PC-9 (cell line): ENCODE measurements around the gene OSCP1. TPM values are rescaled to one million over a fixed set of nuclear protein-coding genes. Genes with fewer than 3 reads are reported as not detected.

Experiments
- BruUV-seq: library from RNA; stranded (reverse); fragments of 400-500 nt; replicated peaks from 2 replicates; lab custom pipeline; 2021; lab: Mats Ljungman, UMichigan
- CTCF ChIA-PET: fragments of 300-600 bp; sonication (Branson Sonifier 250); formaldehyde crosslinking; loops from one replicate; lab custom pipeline; 2022; ENCODE audit warnings: antibody characterized with exemption; lab: Charles Lee
- POLR2A ChIA-PET: fragments of 300-600 bp; sonication (Branson Sonifier 250); formaldehyde crosslinking; loops from one replicate; lab custom pipeline; 2022; ENCODE audit warnings: antibody characterized with exemption; ENCODE audit not compliant: unreplicated experiment; lab: Charles Lee
- DNase-seq, 2 experiments: peaks; one replicate each; pipeline versions ENCODE4 v3.0.0 to v3.0.0-alpha.2; 2015 to 2022; ENCODE audit warnings: mixed read lengths in 1 of 2
- H2AFZ ChIP-seq: fragments of 200-600 bp; sonication (generic); 2 replicates; pipeline ENCODE4 v1.8.1; 2017; ENCODE audit warnings: antibody characterized with exemption
- H3F3A ChIP-seq: fragments of 200-600 bp; sonication (generic); 2 replicates; pipeline ENCODE4 v1.8.1; 2017; ENCODE audit warnings: antibody characterized with exemption, mild to moderate bottlenecking, low read depth; ENCODE audit not compliant: insufficient read depth
- H3K27ac ChIP-seq: fragments of 200-600 bp; sonication (generic); 2 replicates; pipeline ENCODE4 v1.6.1; 2016; ENCODE audit warnings: mixed run types
- H3K27me3 ChIP-seq: fragments of 200-600 bp; sonication (generic); 2 replicates; pipeline ENCODE4 v1.6.1; 2016; ENCODE audit warnings: low read depth, mixed run types; ENCODE audit not compliant: insufficient read depth
- H3K36me3 ChIP-seq: fragments of 200-600 bp; sonication (generic); 2 replicates; pipeline ENCODE4 v1.6.1; 2016; ENCODE audit warnings: low read depth, mixed run types
- H3K4me1 ChIP-seq: fragments of 200-600 bp; sonication (generic); replicated peaks from 2 replicates; pipeline ENCODE4 v1.6.1; 2016; ENCODE audit warnings: mixed run types; ENCODE audit not compliant: insufficient read depth
- H3K4me2 ChIP-seq: fragments of 200-600 bp; sonication (generic); 2 replicates; pipeline ENCODE4 v1.6.1; 2017; ENCODE audit warnings: mixed run types
- H3K4me3 ChIP-seq: fragments of 200-600 bp; sonication (generic); 2 replicates; pipeline ENCODE4 v1.6.1; 2016; ENCODE audit warnings: mixed run types
- H3K79me2 ChIP-seq: fragments of 200-600 bp; sonication (generic); 2 replicates; pipeline ENCODE4 v1.6.1; 2017; ENCODE audit warnings: low read depth, mixed run types
- H3K9me2 ChIP-seq: fragments of 200-600 bp; sonication (generic); 2 replicates; pipeline ENCODE4 v1.8.1; 2017; ENCODE audit warnings: mild to moderate bottlenecking; ENCODE audit not compliant: insufficient read depth
- H3K9me3 ChIP-seq: fragments of 200-600 bp; sonication (generic); 2 replicates; pipeline ENCODE4 v1.8.1; 2016; ENCODE audit warnings: low read depth; ENCODE audit not compliant: insufficient read depth
- H4K20me1 ChIP-seq: fragments of 200-600 bp; sonication (generic); 2 replicates; pipeline ENCODE4 v1.8.1; 2017; ENCODE audit not compliant: insufficient read depth
- CTCF ChIP-seq: fragments of 200-600 bp; sonication (generic); conservative IDR thresholded peaks from 2 replicates; pipeline ENCODE4 v1.6.1; 2017; ENCODE audit warnings: mixed run types, antibody characterized with exemption, mild to moderate bottlenecking, moderate library complexity
- EZH2 ChIP-seq: fragments of 200-600 bp; sonication (generic); IDR thresholded peaks from 2 replicates; pipeline ENCODE4 v1.8.0; 2017; ENCODE audit warnings: antibody characterized with exemption, low read depth
- intact Hi-C: fragments of 100-400 bp; cut with micrococcal nuclease; formaldehyde crosslinking; loops from one replicate; pipeline ENCODE4 v1.10.0; 2022; ENCODE audit not compliant: unreplicated experiment
- total RNA-seq: library from RNA; stranded (reverse); gene quantifications from 2 replicates; pipeline ENCODE4 v1.2.3, GENCODE V29; 2021

The OSCP1 gene
- total RNA-seq, 1 experiment from 2014 or later: 25.7 TPM

GRCh38 chr1:36486093-36486438 is 35.8 kb upstream of the OSCP1 start:
- Histone ChIP-seq H3F3A (peaks cover 38% of the 10 kb centered on the region), H3K4me1 (peaks cover 34% of the 10 kb centered on the region), H3K27me3 (no peaks in the 10 kb centered on the region), H3K27ac (peak overlapping the region; percentile 90), H3K4me2 (peak overlapping the region; percentile 75), H3K4me3 (peak overlapping the region; percentile 34; the same call in 1 of the 2 replicates), H3K79me2 (no peaks in the 10 kb centered on the region), H3K9me2 (no peaks in the 10 kb centered on the region), H3K9me3 (no peaks in the 10 kb centered on the region), H4K20me1 (no peaks in the 10 kb centered on the region), H2AFZ (no peak overlapping the region), H3K36me3 (no peaks in the 10 kb centered on the region)
- no peak for TF ChIP-seq CTCF
- TF ChIP-seq EZH2: no peak
- intact Hi-C loops: loop anchor here (2.0 kb wide), 1 partner anchor 49 kb away; no protein-coding TSS in a partner anchor
- no peak for DNase-seq
- POLR2A ChIA-PET: interaction anchor here (0.5 kb wide), 1 partner anchor 20 kb away, joined by 3 read pairs; no protein-coding TSS in a partner anchor
- BruUV-seq: no TSS peak
- CTCF ChIA-PET: interaction anchor here (0.6 to 0.7 kb wide), 2 partner anchors 227 to 1653 kb away, joined by 3 to 4 read pairs; no protein-coding TSS in a partner anchor

- Histone ChIP-seq H3K36me3 (no peaks in the 10 kb centered on the region), H4K20me1 (no peaks in the 10 kb centered on the region), H3K27me3 (no peaks in the 10 kb centered on the region), H3K27ac (no peak overlapping the region), H3K79me2 (no peaks in the 10 kb centered on the region), H3F3A (peaks cover 38% of the 10 kb centered on the region), H2AFZ (no peak overlapping the region), H3K9me2 (no peaks in the 10 kb centered on the region), H3K4me3 (no peak overlapping the region), H3K4me2 (no peak overlapping the region), H3K4me1 (peaks cover 44% of the 10 kb centered on the region), H3K9me3 (no peaks in the 10 kb centered on the region)
- ChIA-PET POLR2A (no interaction called here), CTCF (interaction anchor here (0.5 to 0.7 kb wide), 2 partner anchors 842 to 999 kb away, joined by 4 read pairs; no protein-coding TSS in a partner anchor)
- intact Hi-C loops: no loop called here
- BruUV-seq: no TSS peak
- DNase-seq: no peak
- TF ChIP-seq EZH2: no peak
- TF ChIP-seq CTCF: no peak
Measured at GRCh38 chr1:36484099-36484498, 33.8 kb upstream of the OSCP1 start.

GRCh38 chr1:36482724-36483388 is 32.6 kb upstream of the OSCP1 start, which contains the start of gene CSF3R:
Gene CSF3R (minus strand): TSS chr1:36482913. CDS start chr1:36479496, 3,417 bp downstream.
- Histone ChIP-seq H3K27ac (no peak within 1 kb of the TSS), H3F3A (peaks cover 33% of the 10 kb centered on the region), H3K9me3 (no peaks in the 10 kb centered on the region), H3K4me3 (no peak within 1 kb of the TSS), H3K36me3 (no peaks in the 10 kb centered on the region), H4K20me1 (no peaks in the 10 kb centered on the region), H3K79me2 (no peaks in the 10 kb centered on the region), H3K4me2 (no peak within 1 kb of the TSS), H2AFZ (no peak within 1 kb of the TSS), H3K27me3 (no peaks in the 10 kb centered on the region), H3K9me2 (no peaks in the 10 kb centered on the region), H3K4me1 (peaks cover 37% of the 10 kb centered on the region)
- DNase-seq: no peak
- CTCF ChIA-PET: no interaction called here
- POLR2A ChIA-PET: interaction anchor here (0.7 kb wide), 1 partner anchor 1001 kb away, joined by 4 read pairs; no protein-coding TSS in a partner anchor
- no peak for TF ChIP-seq EZH2
- no peak for TF ChIP-seq CTCF
- no TSS peak for BruUV-seq
- intact Hi-C loops: no loop called here
